BJ (cell line): ENCODE results near the gene HBE1. TPM values are rescaled to one million over a fixed set of nuclear protein-coding genes. Genes with fewer than 3 reads are reported as not detected.
"Not testable (repeated sequence)": the region's sequence is repeated elsewhere in the genome, so short reads cannot be mapped to it uniquely, and the experiment has no call there.

Experiments used
- CTCF ChIA-PET: fragments of 350-600 bp; formaldehyde crosslinking; extraction: SDS; loops from one replicate; lab custom pipeline; 2021; ENCODE audit warnings: antibody characterized with exemption, inconsistent platforms; lab: Yijun Ruan, JAX
- POLR2A ChIA-PET: fragments of 300-600 bp; sonication (Branson Sonifier 250); formaldehyde crosslinking; extraction: SDS; loops from one replicate; lab custom pipeline; 2021; ENCODE audit warnings: antibody characterized with exemption; lab: Charles Lee
- DNase-seq: peaks from one replicate; pipeline ENCODE4 v3.0.0-alpha.2; 2011; ENCODE audit warnings: low read depth
- H3K27me3 ChIP-seq: 2 replicates; pipeline ENCODE4 v1.6.0; 2011; ENCODE audit warnings: low read length; ENCODE audit not compliant: control insufficient read depth, insufficient read depth
- H3K36me3 ChIP-seq: 2 replicates; pipeline ENCODE4 v1.5.1; 2011; ENCODE audit warnings: low read length; ENCODE audit not compliant: control insufficient read depth, insufficient read depth
- H3K4me3 ChIP-seq: 2 replicates; pipeline ENCODE4 v1.5.1; 2011; ENCODE audit warnings: low read depth, mild to moderate bottlenecking, control low read depth, low read length
- CTCF ChIP-seq: IDR thresholded peaks from 2 replicates; pipeline ENCODE4 v1.5.1; 2011; ENCODE audit warnings: low read depth, mild to moderate bottlenecking, control low read depth, inconsistent platforms, low read length, moderate library complexity; ENCODE audit not compliant: insufficient read depth
- polyA plus RNA-seq: library from polyadenylated mRNA; depleted of rRNA; stranded (reverse); fragments of >200 nt; gene quantifications from 2 replicates; pipeline ENCODE4 v1.2.3, GENCODE V29; 2011

Gene HBE1
- polyA plus RNA-seq, 1 experiment: not detected

- ChIA-PET CTCF (interaction anchor here (0.8 to 1.7 kb wide), 3 partner anchors 17 to 34 kb away, joined by 3 to 4 read pairs (median 3); no protein-coding TSS in a partner anchor), POLR2A (no interaction called here)
- Histone ChIP-seq H3K27me3 (no peaks in the 10 kb centered on the region), H3K4me3 (no peak overlapping the region), H3K36me3 (no peaks in the 10 kb centered on the region)
- DNase-seq: no peak
- TF ChIP-seq CTCF: no peak
These were observed 28.1 kb upstream of the HBE1 start for GRCh38 chr11:5297721-5298323.

GRCh38 chr11:5294342-5294995, 24.7 kb upstream of the HBE1 start:
- DNase-seq, H3K36me3 ChIP-seq, H3K27me3 ChIP-seq, H3K4me3 ChIP-seq, CTCF ChIA-PET, POLR2A ChIA-PET: not testable (repeated sequence)

- no peaks in the 10 kb centered on the region for H3K27me3 ChIP-seq
- ChIA-PET CTCF (no interaction called here), POLR2A (no interaction called here)
- TF ChIP-seq CTCF: no peak
- DNase-seq: no peak
- H3K36me3 ChIP-seq: no peaks in the 10 kb centered on the region
- H3K4me3 ChIP-seq: no peak overlapping the region
These were observed 23.3 kb upstream of the HBE1 start for GRCh38 chr11:5293028-5293427.

GRCh38 chr11:5291207-5291838, 21.6 kb upstream of the HBE1 start:
- ChIA-PET CTCF (interaction anchor here (1.0 to 3.0 kb wide), 13 partner anchors 9 to 173 kb away, joined by 3 to 20 read pairs (median 5); no protein-coding TSS in a partner anchor), POLR2A (no interaction called here)
- H3K36me3 ChIP-seq: no peaks in the 10 kb centered on the region
- DNase-seq: no peak
- peak; percentile 66 for TF ChIP-seq CTCF
- H3K4me3 ChIP-seq: no peak overlapping the region
- H3K27me3 ChIP-seq: no peaks in the 10 kb centered on the region

- DNase-seq: no peak
- ChIA-PET POLR2A (no interaction called here), CTCF (interaction anchor here (0.9 to 3.0 kb wide), 14 partner anchors 8 to 1103 kb away, joined by 3 to 20 read pairs (median 5); no protein-coding TSS in a partner anchor)
- Histone ChIP-seq H3K27me3 (no peaks in the 10 kb centered on the region), H3K4me3 (no peak overlapping the region), H3K36me3 (no peaks in the 10 kb centered on the region)
- no peak for TF ChIP-seq CTCF
These were observed 20.4 kb upstream of the HBE1 start for GRCh38 chr11:5290106-5290505.
